ACHN (cell line): ENCODE data around the gene RALA.
"Not testable (repeated sequence)": the region's sequence is repeated elsewhere in the genome, so short reads cannot be mapped to it uniquely, and the experiment has no call there.

Experiments used
- DNase-seq: peaks from one replicate; pipeline ENCODE4 v3.0.0-alpha.2; 2015
- in situ Hi-C: cut with HindIII; loops from 2 replicates; pipeline ENCODE4 v1.10.0; 2017; ENCODE audit warnings: low sequenced_read_pairs, low pct_ligation_motif_present, low pct_unique_long_range_greater_than_20kb

The RALA gene

GRCh38 chr7:39637400-39637799 lies 14.0 kb downstream of the RALA start:
- in situ Hi-C loops: no loop called here
- no peak for DNase-seq

- in situ Hi-C loops: no loop called here
- DNase-seq: no peak
Observed at GRCh38 chr7:39637963-39638485, 14.7 kb downstream of the RALA start.

GRCh38 chr7:39642896-39643295 lies 19.5 kb downstream of the RALA start:
- no peak for DNase-seq
- in situ Hi-C loops: no loop called here

GRCh38 chr7:39644170-39644569 lies 20.8 kb downstream of the RALA start:
- in situ Hi-C loops: no loop called here
- DNase-seq: no peak

- no peak for DNase-seq
- in situ Hi-C loops: no loop called here
Observed at GRCh38 chr7:39645482-39646407, 22.4 kb downstream of the RALA start.

GRCh38 chr7:39647816-39648215 lies 24.4 kb downstream of the RALA start:
- in situ Hi-C loops: no loop called here
- DNase-seq: no peak

- in situ Hi-C loops: no loop called here
- DNase-seq: no peak
Observed at GRCh38 chr7:39650676-39651075, 27.3 kb downstream of the RALA start.

GRCh38 chr7:39651265-39651664 lies 27.9 kb downstream of the RALA start:
- in situ Hi-C loops: no loop called here
- no peak for DNase-seq

GRCh38 chr7:39656415-39656814 lies 33.0 kb downstream of the RALA start:
- no peak for DNase-seq
- in situ Hi-C loops: no loop called here

GRCh38 chr7:39659356-39660013 lies 36.1 kb downstream of the RALA start:
- peak; percentile 44 for DNase-seq
- in situ Hi-C loops: no loop called here

GRCh38 chr7:39661960-39662359 lies 38.6 kb downstream of the RALA start:
- DNase-seq: no peak
- in situ Hi-C loops: no loop called here

GRCh38 chr7:39663263-39663662 lies 39.9 kb downstream of the RALA start:
- in situ Hi-C loops: no loop called here
- no peak for DNase-seq

GRCh38 chr7:39664057-39664456 lies 40.7 kb downstream of the RALA start:
- no peak for DNase-seq

GRCh38 chr7:39664585-39664984 lies 41.2 kb downstream of the RALA start:
- in situ Hi-C loops: no loop called here
- no peak for DNase-seq

More at GRCh38 chr7:39664057-39664456, 40.7 kb downstream of the RALA start:
- in situ Hi-C loops: no loop called here

GRCh38 chr7:39666562-39666961 lies 43.2 kb downstream of the RALA start:
- in situ Hi-C loops: no loop called here

GRCh38 chr7:39667341-39667923 lies 44.1 kb downstream of the RALA start:
- no peak for DNase-seq
- in situ Hi-C loops: no loop called here

More at GRCh38 chr7:39666562-39666961, 43.2 kb downstream of the RALA start:
- DNase-seq: no peak

GRCh38 chr7:39668280-39668679 lies 44.9 kb downstream of the RALA start:
- DNase-seq, in situ Hi-C loops: not testable (repeated sequence)

GRCh38 chr7:39670052-39670451 lies 46.7 kb downstream of the RALA start:
- in situ Hi-C loops: no loop called here
- DNase-seq: no peak

- in situ Hi-C loops: no loop called here
- DNase-seq: no peak
Observed at GRCh38 chr7:39670934-39671333, 47.6 kb downstream of the RALA start.
